Stimulated activated CD8-positive, alpha-beta memory T cell treated with anti-CD3 and anti-CD28 coated beads, Interleukin-4, amount 100 ng/mL, for 1 hour (primary cell): Measurements from ENCODE around the gene MRM2.

Experiments
- DNase-seq, 2 donors: peaks; one replicate each; pipeline ENCODE4 v3.0.0-alpha.2; 2020; ENCODE audit warnings: low read depth in 2 of 2, low spot score in 1 of 2

MRM2 gene

GRCh38 chr7:2186166-2186565, 55.8 kb downstream of the MRM2 start:
- no peak for DNase-seq

GRCh38 chr7:2185715-2186114, 56.3 kb downstream of the MRM2 start:
- DNase-seq = no peak
